ENCODE measurements around the gene HCRTR2. TPM values are rescaled to one million over a fixed set of nuclear protein-coding genes. Genes with fewer than 3 reads are reported as not detected.
"Not testable (repeated sequence)": the region's sequence is repeated elsewhere in the genome, so short reads cannot be mapped to it uniquely, and the experiment has no call there.

Gene HCRTR2
- total RNA-seq, 1 experiment from 2014 or later = not detected

GRCh38 chr6:55208478-55209458 lies 34.5 kb downstream of the HCRTR2 start:
- in situ Hi-C loops (cut with HindIII; ENCODE audit: low pct_unique_long_range_greater_than_20kb, low sequenced_read_pairs) = no loop called here
- no peak for DNase-seq (ENCODE audit: low read depth)

- in situ Hi-C loops (cut with HindIII; ENCODE audit: low pct_unique_long_range_greater_than_20kb, low sequenced_read_pairs) = no loop called here
Observed at GRCh38 chr6:55210952-55211351, 36.6 kb downstream of the HCRTR2 start.

GRCh38 chr6:55212156-55212555 lies 37.8 kb downstream of the HCRTR2 start:
- no peak for DNase-seq (ENCODE audit: low read depth)
- in situ Hi-C loops (cut with HindIII; ENCODE audit: low pct_unique_long_range_greater_than_20kb, low sequenced_read_pairs) = no loop called here

More at GRCh38 chr6:55210952-55211351, 36.6 kb downstream of the HCRTR2 start:
- no peak for DNase-seq (ENCODE audit: low read depth)

- DNase-seq (ENCODE audit: low read depth) = no peak
- in situ Hi-C loops (cut with HindIII; ENCODE audit: low pct_unique_long_range_greater_than_20kb, low sequenced_read_pairs) = no loop called here
Observed at GRCh38 chr6:55220961-55221360, 46.6 kb downstream of the HCRTR2 start.

- in situ Hi-C loops (cut with HindIII; ENCODE audit: low pct_unique_long_range_greater_than_20kb, low sequenced_read_pairs) = no loop called here
- DNase-seq (ENCODE audit: low read depth) = no peak
Observed at GRCh38 chr6:55227862-55228261, 53.5 kb downstream of the HCRTR2 start.

GRCh38 chr6:55239099-55239498 lies 64.8 kb downstream of the HCRTR2 start:
- in situ Hi-C loops (cut with HindIII; ENCODE audit: low pct_unique_long_range_greater_than_20kb, low sequenced_read_pairs) = no loop called here
- DNase-seq (ENCODE audit: low read depth) = no peak

- in situ Hi-C loops (cut with HindIII; ENCODE audit: low pct_unique_long_range_greater_than_20kb, low sequenced_read_pairs) = not testable (repeated sequence)
- peak; percentile 12 for DNase-seq (ENCODE audit: low read depth)
Observed at GRCh38 chr6:55240975-55241605, 66.8 kb downstream of the HCRTR2 start.

- DNase-seq (ENCODE audit: low read depth) = no peak
- in situ Hi-C loops (cut with HindIII; ENCODE audit: low pct_unique_long_range_greater_than_20kb, low sequenced_read_pairs) = no loop called here
Observed at GRCh38 chr6:55250400-55250799, 76.1 kb downstream of the HCRTR2 start.

GRCh38 chr6:55255113-55255512 lies 80.8 kb downstream of the HCRTR2 start:
- DNase-seq (ENCODE audit: low read depth) = no peak
- in situ Hi-C loops (cut with HindIII; ENCODE audit: low pct_unique_long_range_greater_than_20kb, low sequenced_read_pairs) = no loop called here

GRCh38 chr6:55260181-55260580 lies 85.9 kb downstream of the HCRTR2 start:
- in situ Hi-C loops (cut with HindIII; ENCODE audit: low pct_unique_long_range_greater_than_20kb, low sequenced_read_pairs) = no loop called here
- DNase-seq (ENCODE audit: low read depth) = no peak

- in situ Hi-C loops (cut with HindIII; ENCODE audit: low pct_unique_long_range_greater_than_20kb, low sequenced_read_pairs) = no loop called here
- DNase-seq (ENCODE audit: low read depth) = no peak
Observed at GRCh38 chr6:55265409-55266114, 91.2 kb downstream of the HCRTR2 start.

GRCh38 chr6:55266896-55267295 lies 92.6 kb downstream of the HCRTR2 start:
- in situ Hi-C loops (cut with HindIII; ENCODE audit: low pct_unique_long_range_greater_than_20kb, low sequenced_read_pairs) = no loop called here
- no peak for DNase-seq (ENCODE audit: low read depth)

- in situ Hi-C loops (cut with HindIII; ENCODE audit: low pct_unique_long_range_greater_than_20kb, low sequenced_read_pairs) = no loop called here
- peak; percentile 30 for DNase-seq (ENCODE audit: low read depth)
Observed at GRCh38 chr6:55276745-55277530, 102.6 kb downstream of the HCRTR2 start.

- in situ Hi-C loops (cut with HindIII; ENCODE audit: low pct_unique_long_range_greater_than_20kb, low sequenced_read_pairs) = no loop called here
- no peak for DNase-seq (ENCODE audit: low read depth)
Observed at GRCh38 chr6:55277646-55278045, 103.3 kb downstream of the HCRTR2 start.

- in situ Hi-C loops (cut with HindIII; ENCODE audit: low pct_unique_long_range_greater_than_20kb, low sequenced_read_pairs) = no loop called here
- no peak for DNase-seq (ENCODE audit: low read depth)
Observed at GRCh38 chr6:55281215-55281614, 106.9 kb downstream of the HCRTR2 start.

- DNase-seq (ENCODE audit: low read depth) = no peak
- in situ Hi-C loops (cut with HindIII; ENCODE audit: low pct_unique_long_range_greater_than_20kb, low sequenced_read_pairs) = no loop called here
Observed at GRCh38 chr6:55282115-55282514, 107.8 kb downstream of the HCRTR2 start.

GRCh38 chr6:55286824-55287223 lies 112.5 kb downstream of the HCRTR2 start:
- no peak for DNase-seq (ENCODE audit: low read depth)

GRCh38 chr6:55290736-55291135 lies 116.4 kb downstream of the HCRTR2 start:
- in situ Hi-C loops (cut with HindIII; ENCODE audit: low pct_unique_long_range_greater_than_20kb, low sequenced_read_pairs) = no loop called here

More at GRCh38 chr6:55286824-55287223, 112.5 kb downstream of the HCRTR2 start:
- in situ Hi-C loops (cut with HindIII; ENCODE audit: low pct_unique_long_range_greater_than_20kb, low sequenced_read_pairs) = no loop called here

More at GRCh38 chr6:55290736-55291135, 116.4 kb downstream of the HCRTR2 start:
- DNase-seq (ENCODE audit: low read depth) = no peak

Measured in Caki2 (cell line).